Mucosa of descending colon (tissue), 3 donors: Measurements from ENCODE around the gene DLGAP4. TPM values are rescaled to one million over a fixed set of nuclear protein-coding genes. Genes with fewer than 3 reads are reported as not detected.
"Not testable (repeated sequence)": the region's sequence is repeated elsewhere in the genome, so short reads cannot be mapped to it uniquely, and the experiment has no call there.

Experiments used
- ATAC-seq: fragments of 200-7000 bp; cut with Tn5 transposase; one replicate; pipeline ENCODE4 v1.9.1; 2020; ENCODE audit warnings: mild to moderate bottlenecking, moderate library complexity
- DNase-seq, 3 donors: peaks; one replicate each; pipeline ENCODE4 v3.0.0-alpha.2; 2020
- H3K36me3 ChIP-seq: fragments of 200-600 bp; one replicate; pipeline ENCODE4 v1.8.0; 2021; ENCODE audit warnings: low read depth, mild to moderate bottlenecking
- H3K4me1 ChIP-seq: fragments of 200-600 bp; one replicate; pipeline ENCODE4 v1.8.0; 2021; ENCODE audit warnings: low read depth, mild to moderate bottlenecking
- H3K4me3 ChIP-seq: fragments of 200-600 bp; one replicate; pipeline ENCODE4 v1.8.0; 2021; ENCODE audit warnings: mild to moderate bottlenecking
- H3K9me3 ChIP-seq: fragments of 200-600 bp; one replicate; pipeline ENCODE4 v1.8.0; 2021; ENCODE audit warnings: mild to moderate bottlenecking
- intact Hi-C, 2 donors: fragments of 100-400 bp; cut with DNase I in 1 of 2; cut with micrococcal nuclease in 1 of 2; formaldehyde crosslinking; loops; one replicate each; pipeline versions ENCODE4 v1.11.0 to v1.11.1; 2022; cut with DNase I, micrococcal nuclease
- total RNA-seq, 3 donors: library from RNA; stranded (reverse); fragmentation: NEBNext Ultra II Directional in 2 of 3; extraction: Animal tissue kit (Norgen Biotek cat#: 25700) in 2 of 3; gene quantifications; one replicate each; pipeline versions ENCODE4 v1.2.1 to v1.2.4, GENCODE V29; 2021 to 2023
- TF ChIP-seq, protein P1 (sequence below): fragments of 200-600 bp; IDR thresholded peaks from one replicate; pipeline ENCODE4 v1.8.0; 2022; ENCODE audit warnings: antibody characterized with exemption, mild to moderate bottlenecking
- donor health status: DM: no; HTN: no; CAD: no; lungs with moderate emphysema.
- donor health status: DM: no; HTN: no; CAD: no.
- donor health status: DM: no; HTN: yes; CAD: no.

The DLGAP4 gene
- total RNA-seq, 3 donors from 2014 or later, result 40.0 to 66.3 (median 43.5) TPM

- H3K4me3 ChIP-seq, result no peak overlapping the region
- intact Hi-C loops, result no loop called here
- H3K9me3 ChIP-seq, result no peaks in the 10 kb centered on the region
- H3K4me1 ChIP-seq, result no peaks in the 10 kb centered on the region
- no peaks in the 10 kb centered on the region for H3K36me3 ChIP-seq
- TF ChIP-seq, protein P1, sequence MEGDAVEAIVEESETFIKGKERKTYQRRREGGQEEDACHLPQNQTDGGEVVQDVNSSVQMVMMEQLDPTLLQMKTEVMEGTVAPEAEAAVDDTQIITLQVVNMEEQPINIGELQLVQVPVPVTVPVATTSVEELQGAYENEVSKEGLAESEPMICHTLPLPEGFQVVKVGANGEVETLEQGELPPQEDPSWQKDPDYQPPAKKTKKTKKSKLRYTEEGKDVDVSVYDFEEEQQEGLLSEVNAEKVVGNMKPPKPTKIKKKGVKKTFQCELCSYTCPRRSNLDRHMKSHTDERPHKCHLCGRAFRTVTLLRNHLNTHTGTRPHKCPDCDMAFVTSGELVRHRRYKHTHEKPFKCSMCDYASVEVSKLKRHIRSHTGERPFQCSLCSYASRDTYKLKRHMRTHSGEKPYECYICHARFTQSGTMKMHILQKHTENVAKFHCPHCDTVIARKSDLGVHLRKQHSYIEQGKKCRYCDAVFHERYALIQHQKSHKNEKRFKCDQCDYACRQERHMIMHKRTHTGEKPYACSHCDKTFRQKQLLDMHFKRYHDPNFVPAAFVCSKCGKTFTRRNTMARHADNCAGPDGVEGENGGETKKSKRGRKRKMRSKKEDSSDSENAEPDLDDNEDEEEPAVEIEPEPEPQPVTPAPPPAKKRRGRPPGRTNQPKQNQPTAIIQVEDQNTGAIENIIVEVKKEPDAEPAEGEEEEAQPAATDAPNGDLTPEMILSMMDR, result no peak
- DNase-seq, result no peak
- ATAC-seq, result no peak
These were observed 213.8 kb downstream of the DLGAP4 start for GRCh38 chr20:36519944-36520343.

GRCh38 chr20:36521526-36521925 lies 215.4 kb downstream of the DLGAP4 start:
- Histone ChIP-seq H3K4me3 (no peak overlapping the region), H3K36me3 (no peaks in the 10 kb centered on the region), H3K4me1 (no peaks in the 10 kb centered on the region), H3K9me3 (no peaks in the 10 kb centered on the region)
- intact Hi-C loops, result no loop called here
- no peak for DNase-seq
- TF ChIP-seq, protein P1, result no peak
- ATAC-seq, result no peak

DNA sequence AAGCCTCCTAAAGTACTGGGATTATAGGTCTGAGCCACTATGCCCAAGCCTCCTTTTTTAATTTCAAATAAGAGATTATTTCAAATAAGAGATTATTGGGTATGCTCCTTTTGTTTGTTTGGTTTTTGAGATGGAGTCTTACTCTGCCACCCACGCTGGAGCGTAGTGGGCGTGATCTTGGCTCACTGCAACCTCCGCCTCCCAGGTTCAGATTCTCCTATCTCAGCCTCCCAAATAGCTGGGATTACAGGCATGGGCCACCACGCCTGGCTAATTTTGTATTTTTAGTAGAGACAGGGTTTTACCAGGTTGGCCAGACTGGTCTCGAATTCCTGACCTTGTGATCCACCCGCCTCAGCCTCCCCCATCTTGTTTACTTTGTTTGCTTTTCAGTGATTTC lies 216.3 kb downstream of the DLGAP4 start:
- H3K36me3 ChIP-seq, H3K9me3 ChIP-seq, H3K4me1 ChIP-seq, intact Hi-C loops, H3K4me3 ChIP-seq, DNase-seq, ATAC-seq: not testable (repeated sequence)

GRCh38 chr20:36523341-36523740 lies 217.2 kb downstream of the DLGAP4 start:
- H3K4me1 ChIP-seq, result no peaks in the 10 kb centered on the region
- DNase-seq (no peak), ATAC-seq (no peak)
- H3K36me3 ChIP-seq, result no peaks in the 10 kb centered on the region
- TF ChIP-seq, protein P1, result no peak
- H3K4me3 ChIP-seq, result no peak overlapping the region
- intact Hi-C loops, result no loop called here
- H3K9me3 ChIP-seq, result no peaks in the 10 kb centered on the region

DNA sequence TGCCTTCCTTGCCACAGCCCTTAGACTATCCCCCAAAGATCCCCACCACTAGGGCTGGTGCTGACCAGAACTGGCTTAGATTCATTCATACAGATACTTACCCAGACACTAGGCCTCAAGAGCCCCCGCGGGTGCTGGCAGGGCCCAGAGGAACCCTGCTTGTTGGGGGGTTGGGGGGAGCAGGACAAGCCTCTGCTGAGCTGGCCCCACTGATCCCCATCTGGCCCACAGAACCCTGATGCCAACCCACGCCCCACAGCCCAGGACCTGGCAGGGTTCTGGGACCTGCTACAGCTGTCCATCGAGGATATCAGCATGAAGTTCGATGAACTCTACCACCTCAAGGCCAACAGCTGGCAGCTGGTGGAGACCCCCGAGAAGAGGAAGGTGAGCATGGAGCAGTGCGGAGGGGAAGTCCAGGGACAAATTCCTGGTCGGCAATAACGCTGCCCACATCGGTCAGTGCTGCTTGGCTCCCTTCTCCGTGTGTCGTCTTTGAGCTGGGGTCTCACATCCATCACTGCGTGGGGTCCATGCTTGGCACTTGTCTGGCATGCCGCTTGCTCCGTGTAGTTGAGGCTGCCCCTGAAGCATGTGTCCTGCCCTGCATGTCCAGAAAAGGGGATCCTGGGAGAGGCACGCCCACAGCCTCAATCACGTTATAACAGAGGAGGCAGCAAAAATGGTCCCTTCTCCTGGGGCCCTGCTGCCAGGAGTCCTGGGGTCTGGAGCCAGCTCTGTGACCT lies 219.7 kb downstream of the DLGAP4 start:
- no peak for DNase-seq
- Histone ChIP-seq H3K36me3 (no peaks in the 10 kb centered on the region), H3K4me3 (no peak overlapping the region), H3K4me1 (no peaks in the 10 kb centered on the region), H3K9me3 (no peaks in the 10 kb centered on the region)
- TF ChIP-seq, protein P1, result no peak
- intact Hi-C loops, result no loop called here
- ATAC-seq, result no peak

DNA sequence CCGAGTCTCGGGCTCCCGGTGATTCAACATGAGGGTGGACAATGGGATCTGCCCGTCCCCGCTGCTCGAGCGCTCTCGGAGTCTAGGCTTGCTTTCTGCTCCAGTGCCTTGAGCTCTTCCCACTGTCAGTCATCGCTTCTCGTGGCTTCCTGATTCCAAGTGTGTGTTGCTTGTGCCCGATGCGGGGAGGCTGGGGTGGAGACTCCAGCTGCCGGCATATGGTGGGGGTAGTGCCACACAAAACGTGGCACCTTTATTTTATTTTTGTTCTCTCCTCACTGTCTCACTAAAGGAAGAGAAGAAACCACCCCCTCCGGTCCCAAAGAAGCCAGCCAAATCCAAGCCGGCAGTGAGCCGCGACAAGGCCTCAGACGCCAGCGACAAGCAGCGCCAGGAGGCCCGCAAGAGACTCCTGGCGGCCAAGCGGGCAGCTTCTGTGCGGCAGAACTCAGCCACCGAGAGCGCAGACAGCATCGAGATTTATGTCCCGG lies 220.4 kb downstream of the DLGAP4 start:
- Histone ChIP-seq H3K4me1 (no peaks in the 10 kb centered on the region), H3K4me3 (no peak overlapping the region), H3K9me3 (no peaks in the 10 kb centered on the region), H3K36me3 (no peaks in the 10 kb centered on the region)
- TF ChIP-seq, protein P1, result no peak
- no peak for ATAC-seq
- intact Hi-C loops, result no loop called here
- no peak for DNase-seq
